GM12873 (cell line): ENCODE measurements around the gene TMIGD2.

ENCODE experiments used
- CTCF ChIP-seq: IDR thresholded peaks from 2 replicates; pipeline ENCODE4 v1.5.1; 2012; ENCODE audit warnings: low read depth, mild to moderate bottlenecking, moderate library complexity, low read length, control low read depth; ENCODE audit not compliant: insufficient read depth; ENCODE audit errors: missing control alignments

The TMIGD2 gene

DNA sequence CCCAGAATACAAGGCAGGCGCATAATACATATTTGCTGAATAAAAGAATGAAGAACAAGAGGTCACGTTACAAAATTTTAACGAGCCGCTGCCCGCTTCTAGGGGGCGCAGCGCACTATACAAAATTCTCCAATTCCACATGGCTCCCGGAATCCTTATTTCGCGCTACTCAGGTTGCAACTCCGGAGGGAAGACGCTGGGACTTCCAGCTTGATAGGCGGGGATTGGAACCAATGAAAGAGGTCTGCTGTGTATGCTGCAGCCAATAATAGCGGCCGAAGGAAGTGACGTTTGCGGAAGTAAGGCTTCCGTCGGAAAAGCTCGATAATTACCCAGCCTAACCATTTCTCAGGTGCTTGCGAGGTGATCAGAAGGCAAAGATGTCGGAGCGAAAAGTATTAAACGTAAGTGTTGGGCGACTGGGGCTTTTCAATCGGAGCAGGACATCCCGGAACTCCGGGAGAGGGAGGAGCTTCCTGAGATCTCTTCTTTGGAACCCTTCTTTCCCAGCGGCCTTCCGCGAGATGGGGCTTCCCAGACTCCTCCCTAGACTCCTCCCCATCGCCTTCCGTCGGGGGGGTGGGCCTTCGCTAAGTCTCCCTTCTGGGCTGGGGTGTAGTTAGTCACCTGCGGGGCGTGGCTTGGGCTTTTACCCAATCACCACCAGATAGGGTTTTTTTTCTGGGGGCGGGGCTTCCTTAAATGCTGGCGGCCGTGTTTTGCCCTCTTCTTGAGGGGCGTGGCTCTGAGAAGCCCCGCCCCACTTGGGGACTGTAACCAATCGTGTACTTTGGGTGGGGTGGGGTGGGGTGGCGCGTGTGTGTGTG lies 55.2 kb downstream of the TMIGD2 start, which contains the start of gene YJU2:
TSS of gene YJU2 (plus strand) at position 314 of the 827 bp plus-strand sequence. CDS start at position 381, 67 bp downstream.
- TF ChIP-seq CTCF, result peak; percentile 42
